Measurements from ENCODE around the gene KCNAB1. TPM values are rescaled to one million over a fixed set of nuclear protein-coding genes. Genes with fewer than 3 reads are reported as not detected.

Gene KCNAB1
- total and polyA plus RNA-seq, 2 of the 8 experiments (the other 6 are each of a cell fraction or from before 2014, with no cell fraction given): 0.51 to 2.3 TPM

GRCh38 chr3:156530980-156531379 is 410.6 kb downstream of the KCNAB1 start:
- H2BK5ac ChIP-seq (ENCODE audit: low read depth, low read length): no peak overlapping the region
- no peaks in the 10 kb centered on the region for H3K79me2 ChIP-seq (ENCODE audit: control insufficient read depth in 1 of 2, insufficient read depth in 2 of 2, low read length in 2 of 2)
- H2BK120ac ChIP-seq (replicated peaks; ENCODE audit: low read depth, low read length): no peak overlapping the region
- POLR2A ChIA-PET (ENCODE audit: partially characterized antibody): interaction anchor here (1.3 to 1.5 kb wide), 2 partner anchors 19 to 24 kb away, joined by 3 to 6 read pairs; partner anchors contain the start of gene SSR3
- no peak overlapping the region for H3K4me3 ChIP-seq (ENCODE audit: extremely low read depth in 1 of 4, insufficient read depth in 2 of 4, low read depth in 3 of 4, low read length in 4 of 4)
- H3K18ac ChIP-seq (ENCODE audit: extremely low read depth, low read length): no peak overlapping the region
- no peaks in the 10 kb centered on the region for H3K9me3 ChIP-seq (ENCODE audit: insufficient read depth in 2 of 2, low read depth in 1 of 2, low read length in 1 of 2)
- no peak overlapping the region for H3K56ac ChIP-seq (replicated peaks; ENCODE audit: insufficient read length, low read depth, low read length)
- peaks cover 0 to 3% (median under 1%) of the 10 kb centered on the region in 4 experiments; a peak in 3 of 7 replicates for H3K4me1 ChIP-seq (replicated peaks in 1 of 4; ENCODE audit: control insufficient read depth in 3 of 4, insufficient read depth in 4 of 4, low read length in 3 of 4)
- H3K9ac ChIP-seq (replicated peaks in 1 of 4; ENCODE audit: extremely low read depth in 1 of 4, low read depth in 3 of 4, low read length in 3 of 4): no peak overlapping the region
- no peaks in the 10 kb centered on the region for H3K23me2 ChIP-seq (ENCODE audit: low read depth, low read length)
- no peak overlapping the region for H3K4ac ChIP-seq (replicated peaks; ENCODE audit: insufficient read length, low read depth, low read length)
- H2BK12ac ChIP-seq (ENCODE audit: low read depth, low read length): no peak overlapping the region
- no peak overlapping the region for H3K27ac ChIP-seq (ENCODE audit: low read depth, low read length)
- no peaks in the 10 kb centered on the region; a peak in 1 of 8 replicates for H3K36me3 ChIP-seq (ENCODE audit: control insufficient read depth in 2 of 4, insufficient read depth in 4 of 4, low read length in 3 of 4)
- no peak for FAIRE-seq
- H2BK15ac ChIP-seq (ENCODE audit: low read length): no peak overlapping the region
- no peak overlapping the region for H2AFZ ChIP-seq (ENCODE audit: low read length)
- no peaks in the 10 kb centered on the region for H3K27me3 ChIP-seq (replicated peaks in 1 of 4; ENCODE audit: control insufficient read depth in 3 of 4, extremely low read depth in 1 of 4, insufficient read depth in 3 of 4, low read length in 3 of 4)
- no peaks in the 10 kb centered on the region for H4K20me1 ChIP-seq (replicated peaks in 1 of 2; ENCODE audit: control insufficient read depth in 1 of 2, insufficient read depth in 2 of 2, low read length in 2 of 2)
- no peak overlapping the region for H4K5ac ChIP-seq (ENCODE audit: insufficient read length, low read depth, low read length)
- H4K8ac ChIP-seq (ENCODE audit: extremely low read depth, insufficient read depth, low read length): no peak overlapping the region
- no peak overlapping the region for H3K23ac ChIP-seq (ENCODE audit: insufficient read length)
- DNase-seq (ENCODE audit: low read depth in 1 of 2, low spot score in 2 of 2): no peak
- H3K14ac ChIP-seq (ENCODE audit: insufficient read length): no peak overlapping the region
- TF ChIP-seq CEBPB (IDR thresholded peaks at IDR 0.05; ENCODE audit: low read depth, low read length) (no peak), TEAD4 (IDR thresholded peaks at IDR 0.05; ENCODE audit: low read depth, low read length) (no peak), USF2 (IDR thresholded peaks at IDR 0.05; ENCODE audit: low read length) (no peak)
- no peak overlapping the region for H4K91ac ChIP-seq (replicated peaks; ENCODE audit: insufficient read length, low read length)
- H3K4me2 ChIP-seq (ENCODE audit: insufficient read depth in 1 of 2, low read depth in 2 of 2, low read length in 2 of 2): no peak overlapping the region
- 89% methylated on average over 5 of the region's 5 CpGs; no CpG with 5 or more reads in 1 of the 2 experiments for WGBS, 2 experiments (ENCODE audit: extremely low coverage in 1 of 2, insufficient coverage in 1 of 2, insufficient read length in 1 of 2, insufficient replicate concordance in 2 of 2, low coverage in 1 of 2, low lambda C conversion rate in 2 of 2, missing lambda C conversion rate in 1 of 2)
- CTCF ChIA-PET (ENCODE audit: partially characterized antibody): interaction anchor here (0.7 to 2.4 kb wide), 10 partner anchors 13 to 553 kb away, joined by 3 to 7 read pairs (median 3); no protein-coding TSS in a partner anchor
- H3K79me1 ChIP-seq (ENCODE audit: low read depth, low read length): no peaks in the 10 kb centered on the region; the same call in 1 of the 2 replicates
- H2BK20ac ChIP-seq (ENCODE audit: low read length): no peak overlapping the region
- no peak overlapping the region for H2AK5ac ChIP-seq (ENCODE audit: low read depth, low read length)

Measured in H1 (cell line).